ENCODE measurements around the gene PREB.

The PREB gene

DNA sequence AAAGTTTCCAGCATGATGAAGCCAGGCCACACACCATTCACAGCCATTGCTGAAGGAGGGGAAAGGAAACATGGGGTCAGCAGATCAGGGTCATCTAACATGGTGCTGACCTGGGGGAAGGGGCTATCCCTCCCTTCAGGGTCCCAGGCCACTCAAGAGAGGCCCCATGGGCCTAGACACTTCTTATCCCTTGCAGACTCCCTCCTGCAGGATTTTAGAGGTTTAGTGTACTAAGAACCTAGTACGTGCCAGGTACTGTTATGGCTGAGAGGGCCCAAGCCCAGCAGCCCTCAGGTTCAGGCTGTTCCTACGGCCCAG lies 39.0 kb downstream of the PREB start:
- DNase-seq = no peak

DNA sequence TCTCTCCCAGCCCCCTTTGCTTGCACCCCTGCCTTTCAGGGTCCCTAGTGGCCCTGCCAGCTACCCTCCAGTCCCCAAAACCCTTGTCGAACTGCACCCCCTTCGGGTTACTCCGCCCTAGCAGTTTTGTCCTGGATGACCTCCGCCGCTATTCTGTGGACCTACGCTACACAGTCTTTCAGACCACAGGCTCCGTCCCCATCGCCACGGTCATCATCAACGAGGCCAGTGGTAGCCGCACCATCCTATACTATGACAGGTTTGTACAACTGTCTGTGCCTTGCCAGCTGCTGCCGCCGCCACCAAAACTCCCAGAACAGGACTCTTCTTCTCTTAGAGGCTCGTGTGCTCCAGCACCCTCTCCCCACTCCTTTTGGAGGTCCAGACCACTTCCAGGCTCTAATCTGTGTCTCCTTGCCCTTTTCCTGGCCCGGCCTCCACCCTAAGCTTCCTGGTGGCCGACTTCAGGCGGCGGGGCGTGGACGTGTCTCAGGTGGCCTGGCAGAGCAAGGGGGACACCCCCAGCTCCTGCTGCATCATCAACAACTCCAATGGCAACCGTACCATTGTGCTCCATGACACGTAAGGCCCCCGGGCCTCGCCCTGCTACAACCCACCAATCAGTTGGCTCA lies 40.0 kb downstream of the PREB start:
- no peak for DNase-seq

DNA sequence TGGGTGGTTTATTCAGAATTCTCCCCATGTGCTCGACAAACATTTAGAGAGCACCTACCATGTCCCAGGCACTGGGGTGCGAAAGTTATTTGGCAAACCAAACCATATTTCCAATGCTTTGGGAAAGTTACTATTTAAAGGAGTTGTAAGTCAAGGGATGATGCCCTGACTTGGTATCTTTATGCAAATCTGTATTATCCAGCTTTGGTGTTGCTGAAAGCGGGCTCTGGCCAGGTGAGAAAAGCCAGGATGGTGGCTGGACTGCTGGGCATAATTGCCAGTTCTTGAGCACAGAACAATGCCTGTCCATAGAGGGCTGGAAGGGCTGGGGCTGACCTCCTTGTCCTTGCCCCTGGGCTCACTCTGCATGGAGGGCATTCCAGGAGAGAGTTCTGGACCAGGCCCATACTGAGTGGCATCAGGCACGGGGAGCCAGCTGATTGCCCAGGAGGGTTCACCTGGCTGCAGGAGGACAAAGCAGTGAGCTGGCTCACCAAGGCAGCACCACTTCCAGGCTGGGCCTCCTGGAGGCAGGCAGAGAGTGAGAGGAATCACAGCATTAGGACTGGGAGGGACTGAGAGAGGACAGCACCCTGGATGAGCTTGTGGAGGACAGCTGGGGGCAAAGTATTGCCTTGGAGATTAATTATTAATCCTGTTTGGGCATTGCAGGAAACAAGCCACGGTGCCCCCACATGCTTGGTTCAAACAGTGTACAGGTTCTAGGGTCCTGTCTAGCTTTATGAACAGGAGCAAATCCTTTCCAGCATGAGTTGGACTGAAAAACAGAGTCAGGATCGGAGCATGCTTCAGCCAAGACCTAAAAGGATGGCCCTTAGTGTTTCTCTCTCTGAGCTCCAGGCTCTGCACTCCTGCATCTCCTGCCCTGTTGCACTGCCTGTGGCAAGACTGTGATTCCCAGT lies 40.7 kb downstream of the PREB start:
- DNase-seq = no peak

DNA sequence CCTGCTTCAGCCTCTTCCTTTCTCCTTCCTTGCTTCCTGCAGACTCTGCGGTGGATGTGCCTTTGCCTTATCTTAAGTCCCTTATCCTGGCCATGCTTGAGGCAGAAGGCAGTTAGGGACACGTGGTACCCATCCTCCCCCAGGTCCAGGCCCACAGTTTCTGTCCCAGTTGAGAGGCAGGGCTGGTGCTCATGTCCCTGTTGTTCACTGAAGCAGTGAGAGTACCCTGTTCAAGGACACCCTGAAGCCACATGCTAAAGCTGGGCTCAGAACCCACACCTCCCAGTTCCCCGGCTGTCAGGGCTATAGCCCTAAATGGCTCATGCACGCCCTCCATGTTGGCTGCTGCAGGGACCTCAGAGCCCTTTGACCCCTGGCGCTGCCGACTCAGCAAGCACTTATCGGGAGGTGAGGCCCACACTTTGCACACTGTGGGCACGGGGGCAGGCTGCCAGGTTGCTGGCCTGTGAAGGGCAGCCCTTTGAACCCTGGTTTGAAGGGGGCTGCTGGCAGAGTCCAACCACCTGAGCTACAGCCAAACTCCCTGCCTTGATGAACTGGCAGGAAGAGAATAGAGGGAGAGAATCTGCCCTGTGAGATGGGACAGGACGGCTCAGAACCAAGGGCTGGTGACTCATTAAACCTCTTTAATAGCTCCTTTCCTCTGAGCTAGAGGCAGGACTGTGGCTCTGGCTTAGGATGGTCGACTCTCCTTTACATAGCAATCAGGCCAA lies 41.6 kb downstream of the PREB start:
- DNase-seq = no peak

DNA sequence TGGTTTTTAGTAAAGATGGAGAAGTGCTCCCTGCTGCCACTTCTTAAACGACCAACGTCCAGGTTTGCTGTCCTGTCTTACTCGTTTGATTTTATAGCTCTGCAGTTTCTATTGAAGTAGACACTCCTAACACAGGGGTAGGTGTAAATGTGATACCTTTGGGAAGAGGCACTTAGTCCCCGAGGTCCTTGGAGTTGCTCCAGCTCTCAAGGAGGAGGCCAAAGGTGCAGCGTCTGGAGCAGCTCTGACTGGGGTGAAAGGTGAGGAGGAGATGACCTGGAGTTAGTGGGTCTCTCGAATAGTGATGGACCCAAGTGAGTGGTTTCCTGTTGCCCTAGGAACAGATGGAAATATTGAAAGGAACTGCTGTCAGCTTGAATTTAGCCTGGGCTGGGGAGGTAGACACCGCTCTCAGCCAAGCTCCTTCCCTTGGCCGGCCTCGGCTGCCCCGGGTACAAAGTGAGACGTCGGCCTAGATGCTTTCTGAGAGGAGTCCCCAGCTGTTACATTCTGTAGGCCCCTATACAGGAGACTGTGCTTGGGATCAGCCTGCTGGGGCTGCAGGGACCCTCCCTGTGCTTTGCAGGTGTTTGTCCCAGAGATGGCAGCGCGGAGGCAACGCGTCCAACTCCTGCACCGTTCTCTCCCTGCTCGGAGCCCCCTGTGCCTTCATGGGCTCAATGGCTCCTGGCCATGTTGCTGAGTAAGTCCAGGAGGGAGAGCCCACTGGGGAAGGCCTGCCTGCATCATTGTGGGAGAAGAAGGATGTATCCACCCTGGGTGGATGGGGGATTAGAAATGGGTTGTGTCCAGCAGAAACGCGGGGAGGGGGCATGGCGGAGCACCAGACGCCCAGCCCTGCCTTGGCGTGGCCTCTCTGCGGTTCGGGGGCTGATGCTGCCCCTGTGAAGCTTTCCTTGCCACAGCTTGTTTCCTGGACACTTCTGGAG lies 42.4 kb downstream of the PREB start:
- no peak for DNase-seq

DNA sequence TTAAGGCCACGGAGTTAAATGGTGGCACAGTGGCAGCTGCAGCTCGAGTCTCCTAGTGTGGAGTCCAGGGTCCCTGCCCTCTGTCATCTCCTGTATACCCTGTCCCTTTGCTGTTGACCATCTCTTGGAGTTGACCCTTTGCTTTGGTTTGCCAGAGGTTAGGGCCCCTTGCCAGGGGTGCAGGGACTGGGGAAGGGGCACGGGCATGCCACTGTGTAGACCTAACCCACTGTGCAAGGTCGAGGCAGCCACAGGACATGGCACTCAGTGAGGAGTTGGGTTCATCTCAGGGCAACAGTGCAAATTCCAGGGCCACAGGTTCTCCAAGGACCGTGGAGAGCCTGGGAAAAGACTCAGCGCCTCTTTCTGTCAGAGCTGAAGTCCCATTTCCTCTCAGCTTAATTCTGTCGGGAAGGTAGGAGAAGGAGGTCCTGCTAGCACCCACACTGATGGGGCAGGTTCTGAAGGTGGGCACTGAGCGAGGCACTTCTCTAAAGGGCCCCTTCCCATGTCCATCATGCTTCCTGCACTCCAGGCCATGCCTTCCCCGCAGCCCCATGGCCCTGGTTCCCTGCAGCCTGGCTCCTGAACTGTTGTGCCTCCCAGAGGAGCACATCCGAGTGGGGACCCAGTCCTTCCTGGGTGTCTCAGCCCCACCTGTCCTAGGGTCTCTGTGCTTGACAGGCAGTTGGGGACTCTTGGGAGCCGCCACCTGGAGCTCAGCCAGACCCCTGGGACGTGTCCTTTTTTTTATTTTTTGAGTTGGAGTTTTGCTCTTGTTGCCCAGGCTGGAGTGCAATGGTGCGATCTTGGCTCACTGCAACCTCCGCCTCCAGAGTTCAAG lies 45.1 kb downstream of the PREB start:
- DNase-seq = no peak

DNA sequence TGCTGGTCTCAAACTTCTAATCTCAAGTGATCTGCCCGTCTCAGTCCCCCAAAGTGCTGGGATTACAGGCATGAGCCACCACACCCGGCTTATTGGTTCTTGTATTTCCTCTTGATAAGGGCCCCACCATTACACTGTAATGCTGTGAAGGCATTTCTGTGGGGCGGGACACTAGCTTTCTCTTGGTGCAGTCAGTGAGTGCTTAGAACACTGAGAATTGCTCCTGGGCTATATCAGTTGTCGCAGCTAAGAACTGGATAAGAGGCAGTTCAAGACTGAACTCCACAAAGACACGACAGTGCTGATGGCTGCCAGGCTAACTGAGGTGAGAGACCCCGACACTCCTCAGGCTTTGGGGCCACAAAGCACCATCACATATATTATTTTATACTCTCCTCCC lies 45.8 kb downstream of the PREB start:
- no peak for DNase-seq

DNA sequence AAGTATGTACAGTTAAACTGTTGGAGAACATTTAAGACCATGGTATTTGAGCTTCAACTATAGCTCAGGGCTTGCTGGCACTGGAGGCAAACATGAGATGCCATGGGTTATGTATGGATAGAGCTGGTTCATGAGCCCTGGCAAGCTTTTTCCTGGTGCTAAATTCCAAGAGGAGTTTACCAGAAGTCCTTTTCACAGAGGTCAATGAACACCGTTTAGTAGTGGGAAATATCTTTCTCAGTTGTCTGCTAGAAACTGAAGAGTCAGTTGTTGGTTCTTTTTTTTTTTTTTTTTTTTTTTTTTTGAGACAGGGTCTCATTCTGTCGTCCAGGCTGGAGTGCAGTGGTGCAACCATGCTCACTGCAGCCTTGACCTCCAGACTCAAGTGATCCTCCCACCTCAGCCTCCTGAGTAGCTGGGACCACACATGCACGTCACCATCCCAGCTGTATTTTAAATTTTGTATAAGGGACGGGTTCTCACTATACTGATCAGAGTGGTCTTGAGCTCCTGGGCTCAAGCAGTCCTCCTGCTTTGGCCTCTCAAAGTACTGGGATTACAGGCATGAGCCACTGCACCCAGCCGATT lies 46.5 kb downstream of the PREB start:
- no peak for DNase-seq

DNA sequence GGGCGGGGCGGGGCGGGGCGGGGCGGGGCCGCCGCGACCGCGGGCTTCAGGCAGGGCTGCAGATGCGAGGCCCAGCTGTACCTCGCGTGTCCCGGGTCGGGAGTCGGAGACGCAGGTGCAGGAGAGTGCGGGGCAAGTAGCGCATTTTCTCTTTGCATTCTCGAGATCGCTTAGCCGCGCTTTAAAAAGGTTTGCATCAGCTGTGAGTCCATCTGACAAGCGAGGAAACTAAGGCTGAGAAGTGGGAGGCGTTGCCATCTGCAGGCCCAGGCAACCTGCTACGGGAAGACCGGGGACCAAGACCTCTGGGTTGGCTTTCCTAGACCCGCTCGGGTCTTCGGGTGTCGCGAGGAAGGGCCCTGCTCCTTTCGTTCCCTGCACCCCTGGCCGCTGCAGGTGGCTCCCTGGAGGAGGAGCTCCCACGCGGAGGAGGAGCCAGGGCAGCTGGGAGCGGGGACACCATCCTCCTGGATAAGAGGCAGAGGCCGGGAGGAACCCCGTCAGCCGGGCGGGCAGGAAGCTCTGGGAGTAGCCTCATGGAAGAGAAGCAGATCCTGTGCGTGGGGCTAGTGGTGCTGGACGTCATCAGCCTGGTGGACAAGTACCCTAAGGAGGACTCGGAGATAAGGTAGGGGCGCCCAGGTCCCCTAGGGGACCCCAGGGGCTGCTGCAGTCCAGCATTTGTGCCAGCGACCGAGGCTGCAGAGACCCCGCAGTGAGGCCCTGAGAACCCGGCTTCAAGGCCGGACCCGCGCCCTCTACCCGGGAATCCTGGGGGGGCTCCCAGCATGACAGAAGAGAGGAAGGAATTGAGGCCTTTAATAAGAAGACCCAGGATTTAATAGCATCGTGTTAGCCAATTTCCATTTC lies 47.5 kb downstream of the PREB start, which contains the start of gene KHK:
KHK (plus strand) TSS at position 49 of the 870 bp plus-strand sequence; CDS start at position 537, 488 bp downstream.
- peak; percentile 24 for DNase-seq

DNA sequence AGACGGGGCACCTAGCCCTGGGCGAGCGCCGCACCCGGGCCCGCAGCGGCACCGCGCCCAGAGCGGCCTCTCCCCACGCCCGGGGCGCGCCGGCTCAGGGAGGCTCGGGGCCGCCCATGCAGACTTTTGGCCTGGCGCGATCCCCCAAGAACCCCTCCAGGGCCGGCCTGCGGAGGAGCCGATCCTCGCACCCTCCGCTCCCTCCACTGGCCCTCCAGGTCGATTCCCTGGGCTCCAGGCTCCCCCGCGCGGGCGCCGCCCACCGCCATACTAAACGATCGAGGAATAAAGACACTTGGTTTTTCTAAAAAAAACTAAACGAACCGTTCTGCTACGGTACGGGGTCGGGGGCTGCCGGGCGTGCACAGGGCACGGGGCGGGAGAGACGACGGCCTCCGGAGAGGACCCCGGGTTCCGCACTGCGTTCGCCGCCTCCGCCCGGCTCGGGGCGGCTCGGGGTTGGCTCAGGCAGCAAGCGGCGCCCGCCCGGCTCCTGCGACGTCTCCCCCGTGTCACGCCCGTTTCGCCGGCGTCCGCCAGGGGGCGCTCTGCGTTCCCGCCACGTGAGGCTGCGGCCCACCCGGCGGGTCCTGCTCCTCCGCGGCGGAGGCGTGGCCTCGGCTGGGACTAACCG lies 48.2 kb downstream of the PREB start:
- peak; percentile 91 for DNase-seq

DNA sequence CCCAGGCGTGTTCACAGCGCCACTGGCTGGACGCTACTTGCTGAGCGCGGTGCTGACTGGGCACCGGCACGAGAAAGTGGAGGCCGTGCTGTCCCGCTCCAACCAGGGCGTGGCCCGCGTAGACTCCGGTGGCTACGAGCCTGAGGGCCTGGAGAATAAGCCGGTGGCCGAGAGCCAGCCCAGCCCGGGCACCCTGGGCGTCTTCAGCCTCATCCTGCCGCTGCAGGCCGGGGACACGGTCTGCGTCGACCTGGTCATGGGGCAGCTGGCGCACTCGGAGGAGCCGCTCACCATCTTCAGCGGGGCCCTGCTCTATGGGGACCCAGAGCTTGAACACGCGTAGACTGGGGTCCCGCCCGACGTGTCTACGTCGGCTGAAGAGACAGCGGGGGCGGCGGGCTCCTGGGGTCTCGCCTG lies 48.8 kb downstream of the PREB start:
- DNase-seq = peak; percentile 58

DNA sequence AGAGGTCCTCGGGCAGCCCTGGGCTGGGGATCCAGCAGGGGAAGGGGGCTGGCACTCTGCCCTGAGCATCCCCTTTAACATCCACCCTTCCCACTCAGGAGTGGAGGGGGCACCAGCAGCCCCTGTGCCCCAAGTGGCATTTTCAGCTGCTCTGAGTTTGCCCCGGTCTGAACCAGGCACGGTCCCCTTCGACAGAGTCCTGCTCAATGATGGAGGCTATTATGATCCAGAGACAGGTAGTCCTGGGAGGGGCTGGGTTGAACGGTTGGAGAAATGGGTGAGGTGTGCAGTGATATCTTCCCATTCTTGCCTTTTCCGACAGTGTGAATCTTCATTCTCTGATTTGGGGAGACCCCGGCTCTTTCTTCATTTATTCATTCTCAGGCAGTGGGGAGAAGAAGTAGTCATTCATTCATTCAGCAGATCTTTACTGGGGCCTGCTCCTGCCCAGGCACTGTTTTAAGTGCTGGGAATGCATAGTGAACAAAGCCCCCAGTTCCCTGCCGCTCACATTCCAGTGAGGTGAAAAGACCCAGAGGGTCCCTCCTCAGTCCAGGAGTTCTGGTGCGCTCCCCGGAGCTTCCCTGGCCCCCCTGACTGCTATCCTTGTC lies 49.3 kb downstream of the PREB start:
- DNase-seq = no peak

DNA sequence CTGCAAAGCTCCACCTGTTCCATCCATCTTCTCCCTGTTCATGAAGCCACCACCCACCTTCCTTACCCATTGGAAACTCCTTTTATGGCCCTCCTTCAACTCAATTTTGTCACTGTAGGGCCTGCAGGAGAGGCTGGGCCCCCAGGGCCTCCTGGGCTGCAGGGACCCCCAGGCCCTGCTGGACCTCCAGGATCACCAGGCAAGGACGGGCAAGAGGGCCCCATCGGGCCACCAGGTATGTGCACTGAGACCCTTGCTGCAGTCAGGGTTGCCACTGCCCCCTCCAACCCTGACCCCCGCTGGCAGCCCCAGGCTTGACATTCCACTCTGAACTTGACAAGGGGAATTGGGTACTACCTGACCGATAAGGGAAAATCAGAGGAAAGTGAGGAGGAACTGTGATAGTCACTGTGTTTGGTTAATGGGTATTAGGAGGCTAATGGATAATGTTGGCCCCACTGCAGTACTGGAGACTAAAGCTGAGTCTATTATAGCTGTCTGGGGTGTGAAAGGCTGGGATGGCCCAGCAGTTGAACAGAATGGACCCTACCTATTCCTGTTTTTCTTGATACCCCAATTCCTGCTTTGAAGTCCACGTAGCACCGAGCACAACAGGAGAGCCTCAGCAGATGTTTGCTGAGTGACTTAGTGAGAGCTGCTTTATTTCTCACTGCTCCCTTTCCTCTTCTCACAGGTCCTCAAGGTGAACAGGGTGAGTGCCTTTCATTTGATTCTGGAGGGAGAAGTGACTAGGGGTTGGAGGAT lies 50.0 kb downstream of the PREB start:
- DNase-seq = no peak

DNA sequence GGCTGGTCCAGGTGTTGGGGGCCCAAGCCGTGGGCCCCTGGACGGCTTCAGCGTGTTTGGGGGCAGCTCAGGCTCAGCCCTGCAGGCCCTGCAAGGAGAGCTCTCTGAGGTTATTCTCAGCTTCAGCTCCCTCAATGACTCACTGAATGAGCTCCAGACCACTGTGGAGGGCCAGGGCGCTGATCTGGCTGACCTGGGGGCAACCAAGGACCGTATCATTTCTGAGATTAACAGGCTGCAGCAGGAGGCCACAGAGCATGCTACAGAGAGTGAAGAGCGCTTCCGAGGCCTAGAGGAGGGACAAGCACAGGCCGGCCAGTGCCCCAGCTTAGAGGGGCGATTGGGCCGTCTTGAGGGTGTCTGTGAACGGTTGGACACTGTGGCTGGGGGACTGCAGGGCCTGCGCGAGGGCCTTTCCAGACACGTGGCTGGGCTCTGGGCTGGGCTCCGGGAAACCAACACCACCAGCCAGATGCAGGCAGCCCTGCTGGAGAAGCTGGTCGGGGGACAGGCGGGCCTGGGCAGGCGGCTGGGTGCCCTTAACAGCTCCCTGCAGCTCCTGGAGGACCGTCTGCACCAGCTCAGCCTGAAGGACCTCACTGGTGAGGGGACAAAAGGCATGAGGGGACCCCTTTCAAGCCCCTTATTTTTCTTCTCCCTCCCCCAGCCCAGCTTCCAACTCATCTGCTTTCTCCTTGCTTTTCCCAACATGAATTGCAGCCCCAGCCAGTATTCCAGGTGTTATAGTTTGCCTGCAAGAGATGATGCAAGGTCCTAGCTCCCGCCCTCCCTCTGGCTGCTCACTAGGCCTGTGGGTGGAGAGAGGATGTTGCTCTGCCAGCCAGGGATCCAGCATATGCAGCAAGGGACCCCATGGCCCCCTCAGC lies 50.8 kb downstream of the PREB start:
- DNase-seq = no peak

DNA sequence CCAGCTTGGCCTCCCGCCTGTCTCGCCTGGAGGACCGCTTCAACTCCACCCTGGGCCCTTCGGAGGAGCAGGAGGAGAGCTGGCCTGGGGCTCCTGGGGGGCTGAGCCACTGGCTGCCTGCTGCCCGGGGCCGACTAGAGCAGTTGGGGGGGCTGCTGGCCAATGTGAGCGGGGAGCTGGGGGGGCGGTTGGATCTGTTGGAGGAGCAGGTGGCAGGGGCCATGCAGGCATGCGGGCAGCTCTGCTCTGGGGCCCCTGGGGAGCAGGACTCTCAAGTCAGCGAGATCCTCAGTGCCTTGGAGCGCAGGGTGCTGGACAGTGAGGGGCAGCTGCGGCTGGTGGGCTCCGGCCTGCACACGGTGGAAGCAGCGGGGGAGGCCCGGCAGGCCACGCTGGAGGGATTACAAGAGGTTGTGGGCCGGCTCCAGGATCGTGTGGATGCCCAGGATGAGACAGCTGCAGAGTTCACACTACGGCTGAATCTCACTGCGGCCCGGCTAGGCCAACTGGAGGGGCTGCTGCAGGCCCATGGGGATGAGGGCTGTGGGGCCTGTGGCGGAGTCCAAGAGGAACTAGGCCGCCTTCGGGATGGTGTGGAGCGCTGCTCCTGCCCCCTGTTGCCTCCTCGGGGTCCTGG lies 51.5 kb downstream of the PREB start:
- no peak for DNase-seq

DNA sequence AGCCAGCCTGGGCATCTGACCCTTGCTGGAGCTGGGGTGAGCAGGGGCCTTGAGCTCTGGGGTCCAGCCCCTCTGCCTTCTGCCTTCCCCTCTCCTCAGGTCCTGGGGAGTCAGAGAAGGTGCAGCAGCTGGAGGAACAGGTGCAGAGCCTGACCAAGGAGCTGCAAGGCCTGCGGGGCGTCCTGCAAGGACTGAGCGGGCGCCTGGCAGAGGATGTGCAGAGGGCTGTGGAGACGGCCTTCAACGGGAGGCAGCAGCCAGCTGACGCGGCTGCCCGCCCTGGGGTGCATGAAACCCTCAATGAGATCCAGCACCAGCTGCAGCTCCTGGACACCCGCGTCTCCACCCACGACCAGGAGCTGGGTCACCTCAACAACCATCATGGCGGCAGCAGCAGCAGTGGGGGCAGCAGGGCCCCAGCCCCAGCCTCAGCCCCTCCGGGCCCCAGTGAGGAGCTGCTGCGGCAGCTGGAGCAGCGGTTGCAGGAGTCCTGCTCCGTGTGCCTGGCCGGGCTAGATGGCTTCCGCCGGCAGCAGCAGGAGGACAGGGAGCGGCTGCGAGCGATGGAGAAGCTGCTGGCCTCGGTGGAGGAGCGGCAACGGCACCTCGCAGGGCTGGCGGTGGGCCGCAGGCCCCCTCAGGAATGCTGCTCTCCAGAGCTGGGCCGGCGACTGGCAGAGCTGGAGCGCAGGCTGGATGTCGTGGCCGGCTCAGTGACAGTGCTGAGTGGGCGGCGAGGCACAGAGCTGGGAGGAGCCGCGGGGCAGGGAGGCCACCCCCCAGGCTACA lies 52.3 kb downstream of the PREB start:
- no peak for DNase-seq

All from fibroblast of skin of abdomen (primary cell).